Measurements from ENCODE around the gene FZR1.

FZR1 gene

DNA sequence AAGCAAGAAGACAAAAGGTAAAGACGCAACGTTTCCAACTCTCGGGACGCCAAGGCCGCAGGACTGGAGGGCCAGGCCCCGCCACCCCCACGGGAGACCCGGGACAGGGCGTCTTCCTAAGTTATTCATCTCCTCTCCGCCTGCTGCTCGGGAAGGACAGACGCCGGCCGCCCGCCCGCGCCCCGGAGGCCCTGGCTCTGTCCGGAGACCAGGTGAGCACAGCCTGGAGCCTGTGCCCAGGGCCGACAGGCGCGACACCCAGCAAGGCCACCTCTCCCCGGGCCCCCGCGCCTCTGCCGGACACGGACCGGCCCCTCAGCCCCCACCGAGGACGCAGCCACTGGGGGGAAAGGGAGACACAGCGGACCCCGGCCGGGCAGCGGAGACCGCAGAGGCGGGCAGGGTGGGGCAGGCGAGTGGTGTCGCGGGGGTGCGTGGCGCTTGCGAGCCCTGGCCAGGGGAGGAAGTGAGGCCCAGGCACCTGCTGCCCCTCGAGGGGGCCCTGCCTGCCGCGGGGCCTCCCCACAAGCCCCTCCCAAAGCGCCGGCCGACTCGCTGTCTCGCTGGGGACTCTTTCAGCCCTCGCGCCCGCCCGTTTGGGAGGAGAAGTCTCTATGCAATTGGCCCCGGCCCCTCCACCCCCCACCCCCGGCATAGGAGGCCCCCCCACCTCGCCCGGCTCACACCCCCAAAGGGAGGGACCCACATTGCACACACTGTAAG is 43.0 kb upstream of the FZR1 start:
- no peak for FAIRE-seq
- TF ChIP-seq, protein P1, sequence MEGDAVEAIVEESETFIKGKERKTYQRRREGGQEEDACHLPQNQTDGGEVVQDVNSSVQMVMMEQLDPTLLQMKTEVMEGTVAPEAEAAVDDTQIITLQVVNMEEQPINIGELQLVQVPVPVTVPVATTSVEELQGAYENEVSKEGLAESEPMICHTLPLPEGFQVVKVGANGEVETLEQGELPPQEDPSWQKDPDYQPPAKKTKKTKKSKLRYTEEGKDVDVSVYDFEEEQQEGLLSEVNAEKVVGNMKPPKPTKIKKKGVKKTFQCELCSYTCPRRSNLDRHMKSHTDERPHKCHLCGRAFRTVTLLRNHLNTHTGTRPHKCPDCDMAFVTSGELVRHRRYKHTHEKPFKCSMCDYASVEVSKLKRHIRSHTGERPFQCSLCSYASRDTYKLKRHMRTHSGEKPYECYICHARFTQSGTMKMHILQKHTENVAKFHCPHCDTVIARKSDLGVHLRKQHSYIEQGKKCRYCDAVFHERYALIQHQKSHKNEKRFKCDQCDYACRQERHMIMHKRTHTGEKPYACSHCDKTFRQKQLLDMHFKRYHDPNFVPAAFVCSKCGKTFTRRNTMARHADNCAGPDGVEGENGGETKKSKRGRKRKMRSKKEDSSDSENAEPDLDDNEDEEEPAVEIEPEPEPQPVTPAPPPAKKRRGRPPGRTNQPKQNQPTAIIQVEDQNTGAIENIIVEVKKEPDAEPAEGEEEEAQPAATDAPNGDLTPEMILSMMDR (IDR thresholded peaks at IDR 0.05; ENCODE audit: insufficient read depth, missing control alignments), result no peak

DNA sequence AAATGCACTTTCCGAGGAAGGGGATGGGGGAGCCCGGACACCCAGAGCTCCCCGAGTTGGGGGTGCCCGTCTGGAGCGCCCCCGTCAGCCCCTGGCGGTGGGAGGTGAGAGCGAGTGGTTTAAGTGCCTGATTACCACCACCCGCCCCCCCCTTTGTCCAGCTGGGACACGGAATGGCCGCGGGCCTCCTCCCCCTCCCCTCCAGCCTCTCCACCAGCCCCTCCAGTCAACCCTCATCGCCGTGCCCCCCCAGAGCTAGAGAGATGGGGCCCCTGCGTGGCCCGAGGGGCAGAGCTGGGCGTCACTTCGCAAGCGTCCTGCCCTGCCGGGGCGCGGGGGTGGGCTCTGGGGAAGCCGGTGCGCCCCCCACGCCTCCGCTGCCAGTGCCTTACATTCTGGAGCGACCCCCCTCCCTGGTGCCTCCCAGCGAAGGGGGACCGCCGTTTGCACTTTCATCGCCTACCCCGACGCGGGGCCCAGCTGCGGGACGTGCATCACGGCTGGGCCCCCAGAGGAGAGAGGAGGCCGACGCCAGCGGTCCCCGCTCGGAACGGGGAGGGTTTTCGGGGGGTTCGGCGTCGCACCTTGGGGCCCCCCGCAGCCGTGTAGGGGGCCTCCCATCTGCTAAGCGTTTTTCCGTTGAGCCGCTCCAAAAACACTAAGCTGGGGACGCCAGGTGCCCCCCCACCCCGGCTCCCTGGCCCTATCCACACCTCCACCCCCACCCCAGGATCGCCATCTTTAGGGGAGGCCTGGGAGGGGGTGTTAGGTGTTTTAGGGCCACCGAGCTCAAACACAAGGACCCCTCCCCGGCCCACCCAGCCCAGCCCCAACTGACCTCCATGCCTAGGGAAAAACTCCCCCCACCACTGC is 42.2 kb upstream of the FZR1 start:
- FAIRE-seq (no peak), DNase-seq (ENCODE audit: insufficient read length, low spot score) (no peak)
- TF ChIP-seq, protein P1 (IDR thresholded peaks at IDR 0.05; ENCODE audit: insufficient read depth, missing control alignments), result no peak

More for the DNA sequence above, 43.0 kb upstream of the FZR1 start:
- DNase-seq (ENCODE audit: insufficient read length, low spot score), result no peak

DNA sequence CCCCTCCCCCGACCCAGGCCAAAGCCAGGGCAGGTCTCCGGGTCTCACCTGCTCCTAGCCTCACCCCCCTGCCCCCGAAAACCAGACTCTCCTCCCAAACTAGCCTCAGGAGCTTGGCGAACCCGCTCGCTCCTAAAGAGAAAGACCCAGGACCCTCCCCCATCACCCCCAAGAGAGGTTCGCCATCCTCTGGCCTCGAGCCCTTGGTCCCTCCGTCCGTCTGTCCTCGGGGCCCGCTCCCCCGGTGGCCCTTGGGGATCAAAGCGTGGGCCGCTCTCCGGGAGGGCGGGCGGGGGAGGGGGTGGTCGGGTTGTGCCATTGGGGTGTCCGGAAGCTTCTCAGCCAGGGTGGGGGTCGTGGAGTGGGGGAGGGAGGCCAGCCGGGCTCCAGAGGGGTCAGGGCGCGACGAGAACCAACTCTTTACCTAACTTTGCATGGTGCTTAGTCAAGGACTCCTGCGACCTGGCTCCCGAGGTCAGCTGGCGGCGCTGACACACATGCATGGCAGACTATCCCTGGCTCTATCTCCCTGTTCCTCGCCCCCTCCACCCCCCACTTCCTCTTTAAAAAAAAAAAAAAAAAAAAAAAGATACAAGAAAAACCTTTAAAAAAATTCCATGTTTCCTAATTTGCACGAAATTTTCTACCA is 41.4 kb upstream of the FZR1 start:
- no peak for DNase-seq (ENCODE audit: insufficient read length, low spot score)
- no peak for FAIRE-seq
- TF ChIP-seq, protein P1 (IDR thresholded peaks at IDR 0.05; ENCODE audit: insufficient read depth, missing control alignments), result no peak

DNA sequence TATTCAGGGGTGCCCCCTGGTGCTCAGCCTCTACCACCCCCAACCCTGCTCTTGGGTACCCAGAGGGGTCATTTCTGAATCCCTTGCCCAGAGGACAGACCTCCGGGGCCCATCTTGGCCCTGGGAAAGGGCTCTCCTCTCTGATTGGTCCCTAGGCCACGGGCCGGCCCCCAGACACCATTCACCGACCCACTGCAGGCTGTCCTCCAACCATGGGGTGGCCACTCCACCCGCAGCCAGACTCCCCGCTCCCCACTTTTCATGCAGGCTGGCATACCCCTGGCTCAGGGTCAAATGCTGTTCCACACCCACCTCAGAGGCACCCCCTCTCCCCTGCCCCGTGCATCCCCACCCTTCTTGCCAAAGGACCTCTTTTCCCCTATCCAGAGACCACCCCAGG is 40.6 kb upstream of the FZR1 start:
- FAIRE-seq (no peak), DNase-seq (ENCODE audit: insufficient read length, low spot score) (no peak)

DNA sequence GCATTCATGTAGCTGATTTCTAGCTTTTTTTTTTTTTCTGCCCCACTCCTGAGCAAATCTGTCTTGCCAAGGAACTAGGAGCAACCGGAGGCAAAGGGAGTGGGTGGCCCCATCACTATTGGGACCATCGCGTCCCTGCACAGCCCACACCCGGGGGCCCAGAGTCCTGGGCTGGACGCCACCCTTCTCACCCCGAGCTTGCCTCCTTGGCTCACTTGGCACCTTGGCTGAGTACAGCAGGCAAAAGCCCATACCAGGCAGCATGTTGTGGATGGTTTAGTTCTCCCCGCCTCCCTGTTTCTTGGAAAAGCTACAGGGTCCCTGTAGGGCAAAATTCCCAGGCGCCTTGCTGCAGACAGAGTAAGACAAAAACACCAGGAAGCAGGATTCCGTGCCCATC is 39.5 kb upstream of the FZR1 start:
- TF ChIP-seq, protein P1 (IDR thresholded peaks at IDR 0.05; ENCODE audit: insufficient read depth, missing control alignments), result no peak
- FAIRE-seq (no peak), DNase-seq (ENCODE audit: insufficient read length, low spot score) (no peak)

More for the DNA sequence above, 40.6 kb upstream of the FZR1 start:
- TF ChIP-seq, protein P1 (IDR thresholded peaks at IDR 0.05; ENCODE audit: insufficient read depth, missing control alignments), result no peak

DNA sequence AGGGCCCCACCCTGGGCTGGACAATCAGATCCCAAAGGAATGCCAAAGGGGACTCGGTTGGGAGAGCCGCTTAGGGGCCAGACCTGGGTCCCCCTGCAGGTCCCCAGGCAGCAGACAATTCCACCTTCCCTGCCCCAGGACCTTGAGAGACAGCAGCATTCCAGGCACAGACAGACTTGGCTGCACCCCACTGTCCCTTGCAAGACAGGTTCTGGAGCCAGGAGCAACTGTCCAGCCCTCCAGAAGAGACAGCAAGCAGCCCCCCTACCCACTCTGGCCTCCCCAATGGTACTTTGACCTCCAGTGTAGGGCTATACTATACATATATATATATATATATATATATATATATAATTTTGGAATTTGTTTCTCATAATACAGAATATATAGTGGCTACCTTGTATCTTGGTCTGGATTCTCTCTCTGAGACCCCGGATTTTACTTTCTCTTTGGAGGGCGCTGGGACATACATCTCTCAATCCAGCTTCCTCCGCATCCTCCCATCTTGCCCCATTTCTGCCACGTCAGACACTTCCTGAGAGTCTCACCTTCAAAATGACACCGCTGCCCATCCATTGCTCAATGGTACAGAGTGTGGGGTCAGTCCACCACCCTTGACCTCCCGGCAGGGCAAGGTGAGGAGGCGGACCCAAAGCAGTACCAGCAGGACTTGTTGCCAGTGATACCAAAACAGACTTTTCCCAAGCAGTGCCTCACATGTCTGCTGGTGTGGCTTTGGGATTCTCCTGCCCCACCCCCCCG is 38.5 kb upstream of the FZR1 start:
- DNase-seq (ENCODE audit: insufficient read length, low spot score) (no peak), FAIRE-seq (no peak)
- TF ChIP-seq, protein P1 (IDR thresholded peaks at IDR 0.05; ENCODE audit: insufficient read depth, missing control alignments), result no peak
